Lung (tissue), 12 donors: ENCODE measurements around the gene CDKAL1. TPM values are rescaled to one million over a fixed set of nuclear protein-coding genes. Genes with fewer than 3 reads are reported as not detected.
A peak's percentile ranks its signal among the peaks of the same experiment; 100 is the strongest.
"Not testable (repeated sequence)": the region's sequence is repeated elsewhere in the genome, so short reads cannot be mapped to it uniquely, and the experiment has no call there.

Source experiments
- ATAC-seq: fragments of 200-7000 bp; cut with Tn5 transposase; one replicate; pipeline ENCODE4 v1.9.1; 2020; ENCODE audit warnings: moderate number of reproducible peaks; ENCODE audit not compliant: insufficient read depth, low FRiP score
- DNase-seq, 3 donors: peaks; one replicate each; pipeline ENCODE4 v3.0.0-alpha.2; 2013 to 2017
- H3K27ac ChIP-seq, 2 donors: one replicate each; pipeline ENCODE4 v1.5.1; 2013; ENCODE audit warnings: mild to moderate bottlenecking in 2 of 2, moderate library complexity in 2 of 2, control low read depth in 1 of 2, inconsistent platforms in 1 of 2, low read depth in 1 of 2, low read length in 1 of 2
- H3K27me3 ChIP-seq, 3 donors: one replicate each; pipeline ENCODE4 v1.5.1; 2013; ENCODE audit warnings: low read length in 2 of 3; ENCODE audit not compliant: control insufficient read depth in 3 of 3, insufficient read depth in 3 of 3
- H3K36me3 ChIP-seq, 4 donors: one replicate each; pipeline ENCODE4 v1.5.1; 2013; ENCODE audit warnings: low read length in 4 of 4, mild to moderate bottlenecking in 1 of 4, moderate library complexity in 1 of 4; ENCODE audit not compliant: control insufficient read depth in 4 of 4, insufficient read depth in 4 of 4
- H3K4me1 ChIP-seq, 5 donors: one replicate each; pipeline ENCODE4 v1.5.1; 2013; ENCODE audit warnings: low read length in 5 of 5, mild to moderate bottlenecking in 2 of 5, moderate library complexity in 1 of 5; ENCODE audit not compliant: control insufficient read depth in 5 of 5, insufficient read depth in 5 of 5
- H3K4me3 ChIP-seq: one replicate; pipeline ENCODE4 v1.5.1; 2013; ENCODE audit warnings: mild to moderate bottlenecking, control low read depth, moderate library complexity
- H3K9ac ChIP-seq, 2 donors: one replicate each; pipeline ENCODE4 v1.5.1; 2013; ENCODE audit warnings: low read length in 2 of 2, control low read depth in 1 of 2; ENCODE audit not compliant: insufficient read depth in 1 of 2
- H3K9me3 ChIP-seq, 4 donors: one replicate each; pipeline ENCODE4 v1.5.1; 2013; ENCODE audit warnings: low read length in 3 of 4, mild to moderate bottlenecking in 1 of 4, moderate library complexity in 1 of 4; ENCODE audit not compliant: control insufficient read depth in 4 of 4, insufficient read depth in 3 of 4
- WGBS, 2 donors: extraction: QIAGEN DNeasy Blood & Tissue Kit; methylation state at CpG; one replicate each; pipeline ENCODE4 v1.1.7; 2013; 5-methylcytosine and 5-hydroxymethylcytosine counted together
- polyA plus RNA-seq, 2 donors: library from polyadenylated mRNA; stranded (reverse); fragments of 200-250 nt; gene quantifications; one replicate each; pipeline ENCODE4 v1.2.1, GENCODE V29; 2013
- total RNA-seq, 2 donors: library from RNA; depleted of rRNA in 1 of 2; stranded (reverse); fragments of >200 nt in 1 of 2; gene quantifications; one replicate each; pipeline ENCODE4 v1.2.1, GENCODE V29; 2014 to 2021
- TF ChIP-seq, protein P1 (sequence below): IDR thresholded peaks from 2 replicates; pipeline ENCODE4 v1.5.1; 2012; ENCODE audit warnings: mild to moderate bottlenecking; ENCODE audit errors: control extremely low read depth, extremely low read depth
- donor health status: control.
- donor health status: control.
- donor health status: Bipolar disorder and iron deficiency.
- donor health status: healthy.
- donor health status: DM: yes; HTN: yes; CAD: no.

Gene CDKAL1
- total and polyA plus RNA-seq, 4 donors, result 4.0 to 39.0 (median 10.0) TPM

- no peak overlapping the region for H3K27ac ChIP-seq
- H3K4me3 ChIP-seq, result no peak overlapping the region
- no peak overlapping the region for H3K9ac ChIP-seq
- TF ChIP-seq, protein P1, sequence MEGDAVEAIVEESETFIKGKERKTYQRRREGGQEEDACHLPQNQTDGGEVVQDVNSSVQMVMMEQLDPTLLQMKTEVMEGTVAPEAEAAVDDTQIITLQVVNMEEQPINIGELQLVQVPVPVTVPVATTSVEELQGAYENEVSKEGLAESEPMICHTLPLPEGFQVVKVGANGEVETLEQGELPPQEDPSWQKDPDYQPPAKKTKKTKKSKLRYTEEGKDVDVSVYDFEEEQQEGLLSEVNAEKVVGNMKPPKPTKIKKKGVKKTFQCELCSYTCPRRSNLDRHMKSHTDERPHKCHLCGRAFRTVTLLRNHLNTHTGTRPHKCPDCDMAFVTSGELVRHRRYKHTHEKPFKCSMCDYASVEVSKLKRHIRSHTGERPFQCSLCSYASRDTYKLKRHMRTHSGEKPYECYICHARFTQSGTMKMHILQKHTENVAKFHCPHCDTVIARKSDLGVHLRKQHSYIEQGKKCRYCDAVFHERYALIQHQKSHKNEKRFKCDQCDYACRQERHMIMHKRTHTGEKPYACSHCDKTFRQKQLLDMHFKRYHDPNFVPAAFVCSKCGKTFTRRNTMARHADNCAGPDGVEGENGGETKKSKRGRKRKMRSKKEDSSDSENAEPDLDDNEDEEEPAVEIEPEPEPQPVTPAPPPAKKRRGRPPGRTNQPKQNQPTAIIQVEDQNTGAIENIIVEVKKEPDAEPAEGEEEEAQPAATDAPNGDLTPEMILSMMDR, result no peak
- no peaks in the 10 kb centered on the region for H3K27me3 ChIP-seq
- H3K36me3 ChIP-seq, result peaks cover 3 to 20% (median 14%) of the 10 kb centered on the region in 4 donors
- WGBS, 2 donors, result 66 to 79% methylated on average over 2 of the region's 2 CpGs
- ATAC-seq, result no peak
- H3K9me3 ChIP-seq, result no peaks in the 10 kb centered on the region
- DNase-seq, result peak in 2 of 3 donors; percentile 34 to 62
- peaks cover 0 to 3% (median 0%) of the 10 kb centered on the region in 5 donors for H3K4me1 ChIP-seq
Measured at GRCh38 chr6:20542927-20543602, 8.8 kb downstream of the CDKAL1 start.

DNA sequence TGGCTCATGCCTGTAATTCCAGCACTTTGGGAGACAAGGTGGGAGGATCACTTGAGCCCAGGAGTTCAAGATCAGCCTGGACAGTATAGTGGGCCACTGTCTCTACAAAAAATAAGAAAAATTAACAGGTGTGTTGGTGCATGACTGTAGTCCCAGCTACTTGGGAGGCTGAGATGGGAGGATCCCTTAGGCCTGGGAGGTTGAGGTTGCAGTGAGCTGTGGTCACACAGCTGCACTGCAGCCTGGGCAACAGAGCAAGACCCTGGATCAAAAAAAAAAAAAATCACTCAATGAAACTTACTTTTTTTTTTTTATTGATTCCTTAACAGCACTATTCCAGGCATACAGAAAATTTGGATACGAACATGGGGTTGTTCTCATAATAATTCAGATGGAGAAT is 14.0 kb downstream of the CDKAL1 start:
- 95 to 100% methylated on average over 1 of the region's 1 CpG for WGBS, 2 donors
- Histone ChIP-seq H3K4me3 (no peak overlapping the region), H3K9me3 (no peaks in the 10 kb centered on the region), H3K27ac (no peak overlapping the region), H3K27me3 (no peaks in the 10 kb centered on the region), H3K9ac (no peak overlapping the region), H3K4me1 (no peaks in the 10 kb centered on the region), H3K36me3 (peaks cover 3 to 20% (median 10%) of the 10 kb centered on the region in 4 donors)
- DNase-seq (no peak), ATAC-seq (no peak)
- TF ChIP-seq, protein P1, result no peak

DNA sequence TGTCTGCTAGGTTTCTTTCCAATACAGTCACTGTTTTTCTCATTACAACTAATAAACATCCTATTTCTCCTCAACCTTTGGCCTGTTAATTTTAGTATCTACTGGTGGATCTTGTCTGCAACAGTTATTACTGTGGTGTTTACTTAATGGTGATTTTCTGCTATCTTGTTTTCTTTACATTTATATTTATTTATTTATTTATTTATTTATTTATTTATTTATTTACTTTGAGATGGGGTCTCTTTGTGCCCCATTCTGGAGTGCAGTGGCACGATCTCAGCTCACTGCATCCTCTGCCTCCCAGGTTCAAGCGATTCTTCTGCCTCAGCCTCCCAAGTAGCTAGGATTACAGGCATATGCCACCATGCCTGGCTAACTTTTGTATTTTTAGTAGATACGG is 15.1 kb downstream of the CDKAL1 start:
- not testable (repeated sequence) for ATAC-seq
- H3K36me3 ChIP-seq, result peaks cover 3 to 21% (median 10%) of the 10 kb centered on the region in 4 donors
- WGBS, 2 donors, result 93 to 95% methylated on average over 3 of the region's 3 CpGs

GRCh38 chr6:20554326-20554725 is 20.1 kb downstream of the CDKAL1 start:
- Histone ChIP-seq H3K9ac (no peak overlapping the region), H3K27ac (no peak overlapping the region), H3K27me3 (no peaks in the 10 kb centered on the region), H3K4me3 (no peak overlapping the region), H3K36me3 (peaks cover 1 to 8% (median 4%) of the 10 kb centered on the region in 4 donors), H3K4me1 (no peaks in the 10 kb centered on the region), H3K9me3 (no peaks in the 10 kb centered on the region)
- DNase-seq (no peak), ATAC-seq (no peak)
- TF ChIP-seq, protein P1, result no peak
- 71 to 72% methylated on average over 2 of the region's 2 CpGs for WGBS, 2 donors

More for the DNA sequence above, 15.1 kb downstream of the CDKAL1 start:
- H3K9ac ChIP-seq, H3K4me3 ChIP-seq, H3K27ac ChIP-seq, H3K9me3 ChIP-seq, H3K27me3 ChIP-seq, H3K4me1 ChIP-seq, DNase-seq: not testable (repeated sequence)
